ENCODE results near the gene TRAPPC2.

TRAPPC2 gene

GRCh38 chrX:13734278-13735172 is at the start of gene TRAPPC2, which contains the start of gene OFD1:
TSS of gene TRAPPC2 (minus strand) at chrX:13734620. CDS start at chrX:13719963, 14,657 bp downstream.
TSS of gene OFD1 (plus strand) at chrX:13734748. CDS start at chrX:13735072, 324 bp downstream.
- peak; percentile 73 to 87 for DNase-seq (ENCODE audit: low read depth in 2 of 2, low spot score in 1 of 2)

- no peak for DNase-seq (ENCODE audit: low read depth in 2 of 2, low spot score in 1 of 2)
These were observed 46.5 kb upstream of the TRAPPC2 start for GRCh38 chrX:13780868-13781427.

GRCh38 chrX:13778916-13779315 is 44.5 kb upstream of the TRAPPC2 start:
- no peak for DNase-seq (ENCODE audit: low read depth in 2 of 2, low spot score in 1 of 2)

GRCh38 chrX:13776387-13776786 is 42.0 kb upstream of the TRAPPC2 start:
- no peak for DNase-seq (ENCODE audit: low read depth in 2 of 2, low spot score in 1 of 2)

GRCh38 chrX:13775837-13776236 is 41.4 kb upstream of the TRAPPC2 start:
- no peak for DNase-seq (ENCODE audit: low read depth in 2 of 2, low spot score in 1 of 2)

GRCh38 chrX:13774696-13775095 is 40.3 kb upstream of the TRAPPC2 start:
- DNase-seq (ENCODE audit: low read depth in 2 of 2, low spot score in 1 of 2) = no peak

- no peak for DNase-seq (ENCODE audit: low read depth in 2 of 2, low spot score in 1 of 2)
These were observed 35.7 kb upstream of the TRAPPC2 start for GRCh38 chrX:13770013-13770535.

- no peak for DNase-seq (ENCODE audit: low read depth in 2 of 2, low spot score in 1 of 2)
These were observed 34.5 kb upstream of the TRAPPC2 start for GRCh38 chrX:13768939-13769338.

GRCh38 chrX:13764765-13765164 is 30.3 kb upstream of the TRAPPC2 start:
- no peak for DNase-seq (ENCODE audit: low read depth in 2 of 2, low spot score in 1 of 2)

GRCh38 chrX:13764281-13764680 is 29.9 kb upstream of the TRAPPC2 start:
- no peak for DNase-seq (ENCODE audit: low read depth in 2 of 2, low spot score in 1 of 2)

GRCh38 chrX:13763489-13763888 is 29.1 kb upstream of the TRAPPC2 start:
- no peak for DNase-seq (ENCODE audit: low read depth in 2 of 2, low spot score in 1 of 2)

GRCh38 chrX:13761606-13762414 is 27.4 kb upstream of the TRAPPC2 start:
- DNase-seq (ENCODE audit: low read depth in 2 of 2, low spot score in 1 of 2) = no peak

- no peak for DNase-seq (ENCODE audit: low read depth in 2 of 2, low spot score in 1 of 2)
These were observed 26.0 kb upstream of the TRAPPC2 start for GRCh38 chrX:13760426-13760825.

GRCh38 chrX:13759152-13759718 is 24.8 kb upstream of the TRAPPC2 start:
- DNase-seq (ENCODE audit: low read depth in 2 of 2, low spot score in 1 of 2) = no peak

- no peak for DNase-seq (ENCODE audit: low read depth in 2 of 2, low spot score in 1 of 2)
These were observed 22.0 kb upstream of the TRAPPC2 start for GRCh38 chrX:13756381-13756780.

- no peak for DNase-seq (ENCODE audit: low read depth in 2 of 2, low spot score in 1 of 2)
These were observed 20.8 kb upstream of the TRAPPC2 start for GRCh38 chrX:13755254-13755653.

GRCh38 chrX:13754765-13755164 is 20.3 kb upstream of the TRAPPC2 start:
- DNase-seq (ENCODE audit: low read depth in 2 of 2, low spot score in 1 of 2) = no peak

GRCh38 chrX:13752646-13753045 is 18.2 kb upstream of the TRAPPC2 start:
- no peak for DNase-seq (ENCODE audit: low read depth in 2 of 2, low spot score in 1 of 2)

- no peak for DNase-seq (ENCODE audit: low read depth in 2 of 2, low spot score in 1 of 2)
These were observed 17.7 kb upstream of the TRAPPC2 start for GRCh38 chrX:13752141-13752540.

- no peak for DNase-seq (ENCODE audit: low read depth in 2 of 2, low spot score in 1 of 2)
These were observed 16.4 kb upstream of the TRAPPC2 start for GRCh38 chrX:13750812-13751211.

- DNase-seq (ENCODE audit: low read depth in 2 of 2, low spot score in 1 of 2) = no peak
These were observed 15.8 kb upstream of the TRAPPC2 start for GRCh38 chrX:13750204-13750603.

Data from stimulated activated CD8-positive, alpha-beta memory T cell treated with anti-CD3 and anti-CD28 coated beads, Interleukin-4, amount 100 ng/mL, for 4 hours (primary cell).